ENCODE data around the gene LAMTOR5. TPM values are rescaled to one million over a fixed set of nuclear protein-coding genes. Genes with fewer than 3 reads are reported as not detected.

LAMTOR5 gene
- total RNA-seq, 2 donors from 2014 or later = 191 to 197 TPM

Other genes starting within 250 kb of the LAMTOR5 start
- 1 to 10 TPM; 8.7 to 8.8 TPM for gene KCNC4, start 197.4 kb downstream of the LAMTOR5 start, total RNA-seq
- gene RBM15, start 68.3 kb downstream of the LAMTOR5 start, total RNA-seq = 10 to 100 TPM; 13.7 to 19.6 TPM
- gene SLC16A4, start 16.7 kb downstream of the LAMTOR5 start, total RNA-seq = 1 to 10 TPM; 3.4 to 5.8 TPM
- gene PROK1, start 43.5 kb upstream of the LAMTOR5 start, total RNA-seq = under 1 TPM; 0.18 to 0.60 TPM
- gene KCNA10, start 111.5 kb upstream of the LAMTOR5 start, total RNA-seq = not detected
- gene KCNA2, start 198.7 kb upstream of the LAMTOR5 start, total RNA-seq = 1 to 10 TPM in 1 of 2 donors, under 1 TPM in 1; 0.60 to 1.8 TPM

Data from left cardiac atrium (tissue), 2 donors.